HEK293 (cell line): ENCODE measurements around the gene CRIP1.

Experiments used
- CTCF ChIP-seq: fragments of 450-650 bp; formaldehyde crosslinking; IDR thresholded peaks from 2 replicates; pipeline ENCODE4 v1.5.1; 2016; ENCODE audit warnings: missing biosample characterization, missing genetic modification characterization
- HOXC10 ChIP-seq: sonication (generic); formaldehyde crosslinking; IDR thresholded peaks from 2 replicates; pipeline ENCODE4 v1.8.1; 2023; ENCODE audit warnings: mild to moderate bottlenecking, missing genetic modification reagents
- ZFHX2 ChIP-seq: fragments of 450-650 bp; formaldehyde crosslinking; conservative IDR thresholded peaks from 2 replicates; pipeline ENCODE4 v1.5.1; 2016; ENCODE audit warnings: missing biosample characterization, missing genetic modification characterization

- TF ChIP-seq CTCF (tag by site-specific recombination) (no peak), HOXC10 (CRISPR knock-in tag) (no peak), ZFHX2 (tag by site-specific recombination) (no peak)
These were observed 43.9 kb upstream of the CRIP1 start for GRCh38 chr14:105442834-105443233.
